Karpas-422 (cell line): ENCODE results near the gene C21orf91. TPM values are rescaled to one million over a fixed set of nuclear protein-coding genes. Genes with fewer than 3 reads are reported as not detected.

Experiments used
- DNase-seq: peaks from one replicate; pipeline ENCODE4 v3.0.0-alpha.2; 2015
- H2AFZ ChIP-seq: fragments of 200-600 bp; sonication (generic); 2 replicates; pipeline ENCODE4 v1.6.1; 2014; ENCODE audit warnings: antibody characterized with exemption, low read length, mixed read lengths
- H3K27ac ChIP-seq: fragments of 200-600 bp; sonication (generic); 2 replicates; pipeline ENCODE4 v1.5.1; 2014; ENCODE audit warnings: mild to moderate bottlenecking, low read length, moderate library complexity
- H3K27me3 ChIP-seq: fragments of 200-600 bp; sonication (generic); 2 replicates; pipeline ENCODE4 v1.6.1; 2014; ENCODE audit warnings: low read length, mixed read lengths
- H3K36me3 ChIP-seq: fragments of 200-600 bp; sonication (generic); 2 replicates; pipeline ENCODE4 v1.6.1; 2014; ENCODE audit warnings: low read length, mixed read lengths; ENCODE audit not compliant: insufficient read depth
- H3K4me1 ChIP-seq: fragments of 200-600 bp; sonication (generic); 2 replicates; pipeline ENCODE4 v1.6.1; 2014; ENCODE audit warnings: mild to moderate bottlenecking, low read length, mixed read lengths
- H3K4me2 ChIP-seq: fragments of 200-600 bp; sonication (generic); 2 replicates; pipeline ENCODE4 v1.6.1; 2014; ENCODE audit warnings: low read length, low read depth, mild to moderate bottlenecking; ENCODE audit not compliant: poor library complexity, severe bottlenecking
- H3K4me3 ChIP-seq: fragments of 200-600 bp; sonication (generic); 2 replicates; pipeline ENCODE4 v1.5.1; 2014; ENCODE audit warnings: mild to moderate bottlenecking, antibody characterized with exemption, low read length, mixed read lengths
- H3K79me2 ChIP-seq: fragments of 200-600 bp; sonication (generic); 2 replicates; pipeline ENCODE4 v1.6.1; 2014; ENCODE audit warnings: mild to moderate bottlenecking, low read length, mixed read lengths
- H3K9ac ChIP-seq: fragments of 200-600 bp; sonication (generic); 2 replicates; pipeline ENCODE4 v1.6.0; 2014; ENCODE audit warnings: low read length
- H3K9me2 ChIP-seq: fragments of 200-600 bp; sonication (generic), shearing (Covaris generic); replicated peaks from 2 replicates; pipeline ENCODE4 v1.6.0; 2014; ENCODE audit warnings: mild to moderate bottlenecking, low read length, moderate library complexity; ENCODE audit not compliant: insufficient read depth
- H3K9me3 ChIP-seq: fragments of 300-700, 200-600 bp; sonication (generic); 2 replicates; pipeline ENCODE4 v1.6.1; 2014; ENCODE audit warnings: low read length, mixed read lengths
- H4K20me1 ChIP-seq: fragments of 200-600 bp; sonication (generic); 2 replicates; pipeline ENCODE4 v1.6.1; 2014; ENCODE audit warnings: mild to moderate bottlenecking, antibody characterized with exemption, low read length, low read depth; ENCODE audit not compliant: insufficient read depth
- total RNA-seq: library from RNA; depleted of rRNA; stranded (reverse); fragments of >200 nt; shearing (Covaris generic); gene quantifications from 2 replicates; pipeline ENCODE4 v1.2.3, GENCODE V29; 2014; ENCODE audit warnings: low replicate concordance; rRNA removed

Gene C21orf91
- total RNA-seq, 1 experiment from 2014 or later, result 37.4 TPM

- Histone ChIP-seq H3K9ac (no peak overlapping the region), H3K4me3 (no peak overlapping the region), H3K4me1 (no peaks in the 10 kb centered on the region), H3K79me2 (no peaks in the 10 kb centered on the region), H3K9me2 (no peaks in the 10 kb centered on the region), H2AFZ (no peak overlapping the region), H3K4me2 (no peak overlapping the region), H3K27me3 (peaks cover under 1% of the 10 kb centered on the region; the same call in 1 of the 2 replicates), H3K9me3 (no peaks in the 10 kb centered on the region), H4K20me1 (no peaks in the 10 kb centered on the region), H3K27ac (no peak overlapping the region), H3K36me3 (no peaks in the 10 kb centered on the region)
- DNase-seq, result no peak
These were observed 76.1 kb downstream of the C21orf91 start for GRCh38 chr21:17742940-17743592.

- H3K4me1 ChIP-seq, result no peaks in the 10 kb centered on the region
- peaks cover 2% of the 10 kb centered on the region; the same call in 1 of the 2 replicates for H3K27me3 ChIP-seq
- no peak overlapping the region for H2AFZ ChIP-seq
- no peaks in the 10 kb centered on the region for H4K20me1 ChIP-seq
- no peak overlapping the region for H3K9ac ChIP-seq
- H3K36me3 ChIP-seq, result no peaks in the 10 kb centered on the region
- H3K9me2 ChIP-seq, result no peaks in the 10 kb centered on the region
- no peak for DNase-seq
- no peak overlapping the region for H3K4me2 ChIP-seq
- H3K27ac ChIP-seq, result no peak overlapping the region
- H3K9me3 ChIP-seq, result no peaks in the 10 kb centered on the region
- no peak overlapping the region for H3K4me3 ChIP-seq
- H3K79me2 ChIP-seq, result no peaks in the 10 kb centered on the region
These were observed 77.0 kb downstream of the C21orf91 start for GRCh38 chr21:17742181-17742580.

Other genes with a start within 250 kb of the C21orf91 start
- gene BTG3, start 206.5 kb downstream of the C21orf91 start, total RNA-seq, result 13.6 and 13.7 TPM in 2 replicates